ENCODE measurements around the gene SKAP1.

SKAP1 gene

DNA sequence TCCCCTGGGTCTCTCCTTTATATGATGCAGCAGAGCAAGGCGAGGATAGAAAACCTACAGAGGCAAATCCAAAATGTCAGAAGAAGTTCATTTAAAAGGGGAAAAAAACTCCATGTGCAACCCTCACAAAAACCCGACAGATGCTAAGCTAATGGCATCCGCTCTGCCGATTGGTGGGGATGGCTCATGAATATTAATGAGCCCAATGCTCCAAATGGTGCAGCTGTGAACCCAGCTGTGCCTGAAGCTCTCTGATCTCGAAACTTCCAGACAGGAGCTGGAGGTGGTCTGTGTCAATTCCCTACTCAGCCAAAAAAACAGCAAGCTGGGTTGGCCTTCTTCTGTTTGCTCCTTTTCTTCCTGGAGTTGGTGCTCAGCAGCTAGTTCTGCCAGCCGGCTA, 306.9 kb downstream of the SKAP1 start:
- Mint-ChIP-seq H3K4me3 (peak overlapping the region; percentile 35), H3K27me3 (ENCODE audit: low read depth, poor library complexity) (no peaks in the 10 kb centered on the region), H3K9me3 (no peaks in the 10 kb centered on the region), H3K4me1 (peaks cover 66% of the 10 kb centered on the region), H3K27ac (no peak overlapping the region), H3K36me3 (ENCODE audit: low read depth) (peaks cover 34% of the 10 kb centered on the region)
- no peak for DNase-seq
- TF ChIP-seq, protein P1, sequence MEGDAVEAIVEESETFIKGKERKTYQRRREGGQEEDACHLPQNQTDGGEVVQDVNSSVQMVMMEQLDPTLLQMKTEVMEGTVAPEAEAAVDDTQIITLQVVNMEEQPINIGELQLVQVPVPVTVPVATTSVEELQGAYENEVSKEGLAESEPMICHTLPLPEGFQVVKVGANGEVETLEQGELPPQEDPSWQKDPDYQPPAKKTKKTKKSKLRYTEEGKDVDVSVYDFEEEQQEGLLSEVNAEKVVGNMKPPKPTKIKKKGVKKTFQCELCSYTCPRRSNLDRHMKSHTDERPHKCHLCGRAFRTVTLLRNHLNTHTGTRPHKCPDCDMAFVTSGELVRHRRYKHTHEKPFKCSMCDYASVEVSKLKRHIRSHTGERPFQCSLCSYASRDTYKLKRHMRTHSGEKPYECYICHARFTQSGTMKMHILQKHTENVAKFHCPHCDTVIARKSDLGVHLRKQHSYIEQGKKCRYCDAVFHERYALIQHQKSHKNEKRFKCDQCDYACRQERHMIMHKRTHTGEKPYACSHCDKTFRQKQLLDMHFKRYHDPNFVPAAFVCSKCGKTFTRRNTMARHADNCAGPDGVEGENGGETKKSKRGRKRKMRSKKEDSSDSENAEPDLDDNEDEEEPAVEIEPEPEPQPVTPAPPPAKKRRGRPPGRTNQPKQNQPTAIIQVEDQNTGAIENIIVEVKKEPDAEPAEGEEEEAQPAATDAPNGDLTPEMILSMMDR (IDR thresholded peaks at IDR 0.05), result no peak

DNA sequence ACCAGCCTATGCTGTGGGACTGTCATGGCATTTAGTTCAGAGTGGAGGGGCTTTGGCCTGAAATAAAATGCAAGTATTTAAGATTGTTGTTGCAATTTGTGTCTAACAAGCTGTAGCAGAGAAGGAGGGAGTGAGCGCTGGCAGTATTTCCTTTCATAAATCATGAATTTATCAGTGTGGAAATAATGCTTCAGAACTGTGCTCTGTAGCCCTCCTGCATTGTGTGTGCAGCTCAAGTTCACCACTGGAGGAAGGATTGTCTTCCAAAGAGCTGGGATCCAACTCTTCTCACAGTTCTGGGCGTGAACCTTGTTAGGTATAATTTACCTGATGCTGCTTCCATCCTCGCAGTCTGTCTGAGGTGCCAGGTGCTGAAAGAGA, 307.4 kb downstream of the SKAP1 start:
- Mint-ChIP-seq H3K4me1 (peaks cover 62% of the 10 kb centered on the region), H3K9me3 (no peaks in the 10 kb centered on the region), H3K36me3 (ENCODE audit: low read depth) (peaks cover 38% of the 10 kb centered on the region), H3K4me3 (peak overlapping the region; percentile 35), H3K27me3 (ENCODE audit: low read depth, poor library complexity) (no peaks in the 10 kb centered on the region), H3K27ac (peak overlapping the region; percentile 20)
- no peak for DNase-seq
- TF ChIP-seq, protein P1 (IDR thresholded peaks at IDR 0.05), result no peak

DNA sequence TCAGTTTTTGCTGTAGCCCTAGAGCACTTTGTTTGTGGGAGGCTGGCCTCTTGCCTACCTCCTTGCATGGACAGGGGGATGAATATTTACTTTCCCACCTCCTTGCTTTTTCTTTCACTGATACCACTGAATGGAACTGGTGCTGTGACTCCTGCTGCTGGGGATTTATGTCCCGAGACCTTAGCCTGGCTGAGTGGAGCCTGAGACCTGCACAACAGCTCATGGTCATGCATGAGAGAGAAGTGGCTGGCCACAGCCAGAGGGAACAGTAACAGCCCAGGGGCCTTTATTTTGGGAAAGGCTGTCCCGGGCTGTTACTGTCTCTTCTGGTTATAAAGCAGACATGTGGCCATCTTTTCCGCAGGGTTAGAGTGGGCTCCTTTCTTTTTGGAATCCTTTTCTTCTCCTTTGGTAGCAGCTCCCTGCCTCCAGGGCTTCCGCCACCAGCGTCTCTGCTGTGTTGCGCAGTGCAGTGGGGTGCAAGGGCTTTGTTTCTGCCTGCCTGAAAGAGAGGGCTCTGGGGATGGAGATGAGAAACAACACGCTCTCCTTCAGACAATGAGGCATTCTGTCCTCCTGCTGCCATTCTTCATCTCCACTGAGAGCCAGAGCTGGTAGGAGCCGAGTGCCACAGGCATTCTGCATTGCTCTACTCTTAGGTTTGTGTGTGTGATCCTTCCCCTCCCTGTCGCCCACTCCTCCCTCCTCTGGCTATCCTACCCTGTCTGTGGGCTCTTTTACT, 307.9 kb downstream of the SKAP1 start:
- H3K9me3 Mint-ChIP-seq, result no peaks in the 10 kb centered on the region
- H3K27me3 Mint-ChIP-seq (ENCODE audit: low read depth, poor library complexity), result no peaks in the 10 kb centered on the region
- peaks cover 58% of the 10 kb centered on the region for H3K4me1 Mint-ChIP-seq
- H3K36me3 Mint-ChIP-seq (ENCODE audit: low read depth), result peaks cover 40% of the 10 kb centered on the region
- H3K4me3 Mint-ChIP-seq, result peak overlapping the region; percentile 49
- DNase-seq, result peak; percentile 37
- H3K27ac Mint-ChIP-seq, result peak overlapping the region; percentile 82
- TF ChIP-seq, protein P1 (IDR thresholded peaks at IDR 0.05), result no peak

DNA sequence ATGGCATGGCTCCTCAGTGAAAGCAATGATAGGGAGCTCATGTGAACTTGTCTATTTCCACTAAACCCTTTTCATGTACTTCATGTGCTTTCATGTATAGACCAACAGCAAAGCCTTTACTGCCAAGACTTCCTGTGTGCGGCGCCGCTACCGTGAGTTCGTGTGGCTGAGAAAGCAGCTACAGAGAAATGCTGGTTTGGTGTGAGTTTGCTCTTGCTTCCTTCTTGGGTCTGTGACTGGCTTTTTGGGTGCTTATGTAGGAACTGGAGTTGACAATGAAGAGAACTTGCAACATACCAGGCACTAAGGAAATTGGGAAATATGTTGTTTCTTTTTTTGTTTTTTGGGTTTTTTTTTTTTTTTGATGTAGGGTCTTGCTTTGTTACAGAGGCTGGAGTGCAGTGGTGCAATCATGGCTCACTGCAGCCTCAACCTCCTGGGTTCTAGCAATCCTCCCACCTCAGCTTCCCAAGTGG, 316.8 kb downstream of the SKAP1 start:
- DNase-seq, result no peak
- TF ChIP-seq, protein P1 (IDR thresholded peaks at IDR 0.05), result no peak
- peaks cover 26% of the 10 kb centered on the region for H3K4me1 Mint-ChIP-seq

DNA sequence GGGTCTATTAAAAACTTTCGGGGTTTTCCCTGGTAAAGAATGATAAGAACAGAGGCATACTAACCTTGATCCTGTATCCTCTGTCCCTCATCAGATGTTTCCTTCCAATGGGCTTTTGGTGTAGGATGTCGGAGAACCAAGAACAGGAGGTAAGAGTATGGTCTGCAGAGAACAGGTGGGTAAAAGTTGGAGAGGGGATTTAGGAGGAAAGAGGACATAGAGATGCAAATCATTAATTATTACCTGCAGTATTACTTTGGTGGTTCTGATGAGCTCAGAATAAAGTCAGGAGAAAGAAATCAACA, 318.1 kb downstream of the SKAP1 start:
- Mint-ChIP-seq H3K4me3 (no peak overlapping the region), H3K27ac (no peak overlapping the region), H3K4me1 (peaks cover 33% of the 10 kb centered on the region), H3K27me3 (ENCODE audit: low read depth, poor library complexity) (peaks cover 3% of the 10 kb centered on the region), H3K9me3 (no peaks in the 10 kb centered on the region), H3K36me3 (ENCODE audit: low read depth) (peaks cover 31% of the 10 kb centered on the region)
- TF ChIP-seq, protein P1 (IDR thresholded peaks at IDR 0.05), result no peak
- DNase-seq, result no peak

More for the DNA sequence above, 316.8 kb downstream of the SKAP1 start:
- Mint-ChIP-seq H3K27me3 (ENCODE audit: low read depth, poor library complexity) (peaks cover 3% of the 10 kb centered on the region), H3K9me3 (no peaks in the 10 kb centered on the region), H3K27ac (peak overlapping the region; percentile 64), H3K36me3 (ENCODE audit: low read depth) (peaks cover 38% of the 10 kb centered on the region), H3K4me3 (no peak overlapping the region)

DNA sequence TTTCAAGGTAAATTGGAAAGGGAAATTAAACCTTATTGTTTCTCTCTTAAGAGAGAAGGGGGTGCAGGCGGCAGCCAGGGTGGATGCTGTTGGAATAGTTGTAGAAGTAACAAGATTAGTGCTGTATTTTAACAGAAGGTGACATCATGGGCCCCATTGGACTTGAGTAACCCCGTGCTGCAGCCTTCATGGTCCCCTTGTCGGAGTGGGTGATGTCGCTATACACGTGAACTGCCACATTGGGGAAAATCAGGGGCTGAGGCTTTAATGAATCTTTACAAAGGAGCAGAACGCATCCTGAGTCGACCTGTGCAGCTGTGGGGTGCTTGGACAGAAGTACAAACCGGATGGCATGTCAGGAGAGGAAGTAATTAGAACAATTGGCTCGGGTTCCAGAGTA, 319.3 kb downstream of the SKAP1 start:
- Mint-ChIP-seq H3K4me3 (no peak overlapping the region), H3K9me3 (no peaks in the 10 kb centered on the region), H3K36me3 (ENCODE audit: low read depth) (peaks cover 23% of the 10 kb centered on the region), H3K4me1 (peaks cover 33% of the 10 kb centered on the region), H3K27me3 (ENCODE audit: low read depth, poor library complexity) (peaks cover 3% of the 10 kb centered on the region), H3K27ac (peak overlapping the region; percentile 71)
- DNase-seq, result no peak
- TF ChIP-seq, protein P1 (IDR thresholded peaks at IDR 0.05), result no peak

Data from nephron progenitor cell (in vitro differentiated cells).